ENCODE results near the gene SFTPD. TPM values are rescaled to one million over a fixed set of nuclear protein-coding genes. Genes with fewer than 3 reads are reported as not detected.

SFTPD gene
- total and polyA plus RNA-seq, 10 of the 15 experiments (the other 5 are each of a cell fraction or from before 2014, with no cell fraction given), result 0.31 TPM; not detected in 9

GRCh38 chr10:79910344-79910743 lies 38.6 kb downstream of the SFTPD start:
- no peak for FAIRE-seq
- no peak overlapping the region for H3K4me3 ChIP-seq
- BruUV-seq (replicated peaks), result no TSS peak
- CTCF ChIA-PET, result interaction anchor here (1.0 to 1.3 kb wide), 2 partner anchors 134 to 137 kb away, joined by 3 read pairs; no protein-coding TSS in a partner anchor
- WGBS (ENCODE audit: insufficient coverage, insufficient replicate concordance, low lambda C conversion rate, missing lambda C conversion rate), result 2% methylated on average over 3 of the region's 3 CpGs
- TF ChIP-seq GABPA (IDR thresholded peaks at IDR 0.05; ENCODE audit: low read depth) (no peak), MEF2A (IDR thresholded peaks at IDR 0.05; ENCODE audit: insufficient read depth, low read depth, low read length) (0 out of 2 replicates have a peak, but pooled peaks have one; percentile 42), NFYB (IDR thresholded peaks at IDR 0.05; ENCODE audit: insufficient read depth, low read depth, low read length) (peak; percentile 33; the same call in 1 of the 2 replicates)
- RAD21 ChIA-PET (ENCODE audit: unreplicated experiment), result interaction anchor here (0.6 kb wide), 1 partner anchor 1695 kb away, joined by 3 read pairs; no protein-coding TSS in a partner anchor
- H2AFZ ChIP-seq (ENCODE audit: control insufficient read depth, low read depth, low read length), result no peak overlapping the region
- no peak overlapping the region for H3K9ac ChIP-seq (ENCODE audit: control insufficient read depth, insufficient read depth, low read length)
- POLR2A ChIA-PET, result no interaction called here
- in situ Hi-C loops (cut with MboI) (no loop called here), intact Hi-C loops (cut with micrococcal nuclease; ENCODE audit: unreplicated experiment) (no loop called here)
- H3K36me3 ChIP-seq (ENCODE audit: control insufficient read depth in 2 of 2, insufficient read depth in 2 of 2, low read length in 1 of 2), result no peaks in the 10 kb centered on the region
- DNase-seq (ENCODE audit: low read depth, low spot score), result no peak
- no peaks in the 10 kb centered on the region for H3K79me2 ChIP-seq (ENCODE audit: control insufficient read depth, insufficient read depth, low read length)
- no peaks in the 10 kb centered on the region for H4K20me1 ChIP-seq (ENCODE audit: control insufficient read depth, insufficient read depth)
- 0 out of 2 replicates have a peak overlapping the region, but pooled peaks have one; percentile 2 for H3K4me2 ChIP-seq (ENCODE audit: control insufficient read depth, insufficient read depth)
- SMC1A ChIA-PET (ENCODE audit: uncharacterized antibody, unreplicated experiment), result no interaction called here
- no peaks in the 10 kb centered on the region for H3K27me3 ChIP-seq (replicated peaks in 1 of 2; ENCODE audit: control insufficient read depth in 2 of 2, insufficient read depth in 2 of 2, low read length in 1 of 2)
- no peaks in the 10 kb centered on the region for H3K4me1 ChIP-seq (ENCODE audit: control insufficient read depth, insufficient read depth, low read length)
- ATAC-seq, result peak; percentile 62
- no peaks in the 10 kb centered on the region for H3K9me3 ChIP-seq (replicated peaks; ENCODE audit: control insufficient read depth, insufficient read depth, low read length)
- H3K27ac ChIP-seq (ENCODE audit: control insufficient read depth, insufficient read depth), result no peak overlapping the region

GRCh38 chr10:79905322-79906314 lies 43.3 kb downstream of the SFTPD start:
- CTCF ChIA-PET, result no interaction called here
- peaks cover 7% of the 10 kb centered on the region in 2 experiments for H3K27me3 ChIP-seq (replicated peaks in 1 of 2; ENCODE audit: control insufficient read depth in 2 of 2, insufficient read depth in 2 of 2, low read length in 1 of 2)
- WGBS (ENCODE audit: insufficient coverage, insufficient replicate concordance, low lambda C conversion rate, missing lambda C conversion rate), result 28% methylated on average over 9 of the region's 10 CpGs
- no peak overlapping the region for H3K27ac ChIP-seq (ENCODE audit: control insufficient read depth, insufficient read depth)
- peak overlapping the region; percentile 71 for H3K4me3 ChIP-seq
- intact Hi-C loops (cut with micrococcal nuclease; ENCODE audit: unreplicated experiment) (no loop called here), in situ Hi-C loops (cut with MboI) (no loop called here)
- H4K20me1 ChIP-seq (ENCODE audit: control insufficient read depth, insufficient read depth), result no peaks in the 10 kb centered on the region
- H3K36me3 ChIP-seq (ENCODE audit: control insufficient read depth in 2 of 2, insufficient read depth in 2 of 2, low read length in 1 of 2), result no peaks in the 10 kb centered on the region
- no peak for TF ChIP-seq JUNB (IDR thresholded peaks at IDR 0.05)
- TF ChIP-seq, protein P1, sequence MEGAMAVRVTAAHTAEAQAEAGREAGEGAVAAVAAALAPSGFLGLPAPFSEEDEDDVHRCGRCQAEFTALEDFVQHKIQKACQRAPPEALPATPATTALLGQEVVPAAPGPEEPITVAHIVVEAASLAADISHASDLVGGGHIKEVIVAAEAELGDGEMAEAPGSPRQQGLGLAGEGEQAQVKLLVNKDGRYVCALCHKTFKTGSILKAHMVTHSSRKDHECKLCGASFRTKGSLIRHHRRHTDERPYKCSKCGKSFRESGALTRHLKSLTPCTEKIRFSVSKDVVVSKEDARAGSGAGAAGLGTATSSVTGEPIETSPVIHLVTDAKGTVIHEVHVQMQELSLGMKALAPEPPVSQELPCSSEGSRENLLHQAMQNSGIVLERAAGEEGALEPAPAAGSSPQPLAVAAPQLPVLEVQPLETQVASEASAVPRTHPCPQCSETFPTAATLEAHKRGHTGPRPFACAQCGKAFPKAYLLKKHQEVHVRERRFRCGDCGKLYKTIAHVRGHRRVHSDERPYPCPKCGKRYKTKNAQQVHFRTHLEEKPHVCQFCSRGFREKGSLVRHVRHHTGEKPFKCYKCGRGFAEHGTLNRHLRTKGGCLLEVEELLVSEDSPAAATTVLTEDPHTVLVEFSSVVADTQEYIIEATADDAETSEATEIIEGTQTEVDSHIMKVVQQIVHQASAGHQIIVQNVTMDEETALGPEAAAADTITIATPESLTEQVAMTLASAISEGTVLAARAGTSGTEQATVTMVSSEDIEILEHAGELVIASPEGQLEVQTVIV (IDR thresholded peaks at IDR 0.05; ENCODE audit: borderline replicate concordance, partially characterized antibody), result no peak
- TF ChIP-seq, protein P2, sequence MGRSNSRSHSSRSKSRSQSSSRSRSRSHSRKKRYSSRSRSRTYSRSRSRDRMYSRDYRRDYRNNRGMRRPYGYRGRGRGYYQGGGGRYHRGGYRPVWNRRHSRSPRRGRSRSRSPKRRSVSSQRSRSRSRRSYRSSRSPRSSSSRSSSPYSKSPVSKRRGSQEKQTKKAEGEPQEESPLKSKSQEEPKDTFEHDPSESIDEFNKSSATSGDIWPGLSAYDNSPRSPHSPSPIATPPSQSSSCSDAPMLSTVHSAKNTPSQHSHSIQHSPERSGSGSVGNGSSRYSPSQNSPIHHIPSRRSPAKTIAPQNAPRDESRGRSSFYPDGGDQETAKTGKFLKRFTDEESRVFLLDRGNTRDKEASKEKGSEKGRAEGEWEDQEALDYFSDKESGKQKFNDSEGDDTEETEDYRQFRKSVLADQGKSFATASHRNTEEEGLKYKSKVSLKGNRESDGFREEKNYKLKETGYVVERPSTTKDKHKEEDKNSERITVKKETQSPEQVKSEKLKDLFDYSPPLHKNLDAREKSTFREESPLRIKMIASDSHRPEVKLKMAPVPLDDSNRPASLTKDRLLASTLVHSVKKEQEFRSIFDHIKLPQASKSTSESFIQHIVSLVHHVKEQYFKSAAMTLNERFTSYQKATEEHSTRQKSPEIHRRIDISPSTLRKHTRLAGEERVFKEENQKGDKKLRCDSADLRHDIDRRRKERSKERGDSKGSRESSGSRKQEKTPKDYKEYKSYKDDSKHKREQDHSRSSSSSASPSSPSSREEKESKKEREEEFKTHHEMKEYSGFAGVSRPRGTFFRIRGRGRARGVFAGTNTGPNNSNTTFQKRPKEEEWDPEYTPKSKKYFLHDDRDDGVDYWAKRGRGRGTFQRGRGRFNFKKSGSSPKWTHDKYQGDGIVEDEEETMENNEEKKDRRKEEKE (IDR thresholded peaks at IDR 0.05), result no peak
- SMC1A ChIA-PET (ENCODE audit: uncharacterized antibody, unreplicated experiment), result no interaction called here
- no peak overlapping the region for H3K9ac ChIP-seq (ENCODE audit: control insufficient read depth, insufficient read depth, low read length)
- H3K79me2 ChIP-seq (ENCODE audit: control insufficient read depth, insufficient read depth, low read length), result no peaks in the 10 kb centered on the region
- ATAC-seq, result no peak
- POLR2A ChIA-PET, result no interaction called here
- no peaks in the 10 kb centered on the region for H3K9me3 ChIP-seq (replicated peaks; ENCODE audit: control insufficient read depth, insufficient read depth, low read length)
- DNase-seq (ENCODE audit: low read depth, low spot score), result no peak
- RAD21 ChIA-PET (ENCODE audit: unreplicated experiment), result no interaction called here
- H3K4me2 ChIP-seq (ENCODE audit: control insufficient read depth, insufficient read depth), result peak overlapping the region; percentile 97
- peak overlapping the region; percentile 81; the same call in 1 of the 2 replicates for H2AFZ ChIP-seq (ENCODE audit: control insufficient read depth, low read depth, low read length)
- peaks cover 4% of the 10 kb centered on the region; the same call in 1 of the 2 replicates for H3K4me1 ChIP-seq (ENCODE audit: control insufficient read depth, insufficient read depth, low read length)
- no peak for FAIRE-seq
- no TSS peak for BruUV-seq (replicated peaks)
